Transverse colon (tissue), 4 donors: ENCODE measurements around the gene CPM.

Experiments
- POLR2A ChIP-seq: fragments of 450-650 bp; IDR thresholded peaks from one replicate; pipeline ENCODE4 v1.6.1; 2016; ENCODE audit warnings: antibody characterized with exemption, mild to moderate bottlenecking, moderate library complexity
- POLR2AphosphoS5 ChIP-seq, 3 donors: sonication (generic); formaldehyde crosslinking; IDR thresholded peaks; one replicate each; pipeline ENCODE4 v1.6.1; 2016; ENCODE audit warnings: antibody characterized with exemption in 3 of 3
- TF ChIP-seq, protein P1 (sequence below), 5 experiments: fragments of 200-600 bp in 3 of 5; fragments of 450-650 bp in 2 of 5; sonication (generic) in 3 of 5; IDR thresholded peaks; 1 replicate in 2 of 5; 2 replicates in 3 of 5; pipeline ENCODE4 v1.5.1; 2016 to 2017; ENCODE audit warnings: antibody characterized with exemption in 5 of 5, inconsistent platforms in 3 of 5, mild to moderate bottlenecking in 2 of 5, moderate library complexity in 1 of 5

GRCh38 chr12:68863109-68863770 is 69.7 kb downstream of the CPM start:
- TF ChIP-seq, protein P1, sequence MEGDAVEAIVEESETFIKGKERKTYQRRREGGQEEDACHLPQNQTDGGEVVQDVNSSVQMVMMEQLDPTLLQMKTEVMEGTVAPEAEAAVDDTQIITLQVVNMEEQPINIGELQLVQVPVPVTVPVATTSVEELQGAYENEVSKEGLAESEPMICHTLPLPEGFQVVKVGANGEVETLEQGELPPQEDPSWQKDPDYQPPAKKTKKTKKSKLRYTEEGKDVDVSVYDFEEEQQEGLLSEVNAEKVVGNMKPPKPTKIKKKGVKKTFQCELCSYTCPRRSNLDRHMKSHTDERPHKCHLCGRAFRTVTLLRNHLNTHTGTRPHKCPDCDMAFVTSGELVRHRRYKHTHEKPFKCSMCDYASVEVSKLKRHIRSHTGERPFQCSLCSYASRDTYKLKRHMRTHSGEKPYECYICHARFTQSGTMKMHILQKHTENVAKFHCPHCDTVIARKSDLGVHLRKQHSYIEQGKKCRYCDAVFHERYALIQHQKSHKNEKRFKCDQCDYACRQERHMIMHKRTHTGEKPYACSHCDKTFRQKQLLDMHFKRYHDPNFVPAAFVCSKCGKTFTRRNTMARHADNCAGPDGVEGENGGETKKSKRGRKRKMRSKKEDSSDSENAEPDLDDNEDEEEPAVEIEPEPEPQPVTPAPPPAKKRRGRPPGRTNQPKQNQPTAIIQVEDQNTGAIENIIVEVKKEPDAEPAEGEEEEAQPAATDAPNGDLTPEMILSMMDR (IDR thresholded peaks at IDR 0.05) = no peak
- TF ChIP-seq POLR2A (no peak), POLR2AphosphoS5 (IDR thresholded peaks at IDR 0.05) (no peak)
